Measurements from ENCODE around the gene ANKS6. TPM values are rescaled to one million over a fixed set of nuclear protein-coding genes. Genes with fewer than 3 reads are reported as not detected.

ANKS6 gene
- total RNA-seq, 1 donor from 2014 or later: 23.8 TPM

DNA sequence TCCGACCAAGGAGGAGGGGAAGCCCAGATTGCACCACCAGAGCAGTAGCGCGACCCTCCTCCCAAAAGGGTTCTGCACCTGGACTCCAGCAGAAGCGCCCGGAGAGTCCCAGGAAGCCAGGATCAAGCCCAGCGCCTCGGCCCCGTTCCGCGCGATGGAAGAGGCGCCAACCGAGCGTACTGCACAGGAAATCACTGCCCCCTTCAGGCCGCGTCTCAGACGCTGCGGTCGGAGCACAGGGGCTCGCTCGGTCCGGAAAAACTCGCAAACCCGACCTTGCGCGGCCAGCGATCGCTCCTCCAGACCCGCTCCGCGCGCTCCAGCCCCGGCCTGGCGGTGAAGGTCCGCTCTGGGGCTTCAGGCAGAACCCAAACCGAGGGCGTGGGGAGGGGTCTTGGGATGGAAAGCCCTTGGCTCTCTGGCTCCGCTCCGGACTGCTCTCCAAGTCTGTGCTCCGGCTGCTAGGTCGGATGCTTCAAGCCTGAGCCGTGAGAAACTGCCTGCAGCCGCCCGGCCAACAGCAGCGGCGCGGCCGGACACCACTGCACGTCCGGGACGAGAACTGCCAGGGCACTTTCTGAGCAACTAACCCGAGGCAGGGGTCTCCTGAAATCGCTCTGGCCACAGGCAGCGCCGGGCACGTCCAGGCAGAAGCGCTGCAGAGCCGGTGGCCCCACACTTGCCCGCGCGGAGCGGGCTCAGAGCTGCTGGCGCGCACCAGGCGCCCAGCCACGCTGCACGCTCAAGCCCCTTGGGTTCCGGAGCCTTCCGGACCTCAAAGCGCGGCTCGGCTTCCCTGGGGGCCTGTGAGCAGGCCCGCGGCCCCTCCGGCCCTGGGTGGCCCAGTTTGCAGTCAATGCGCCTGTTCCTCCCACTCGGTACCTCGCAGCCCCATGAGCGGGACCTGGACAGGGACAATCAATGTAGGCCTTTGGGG is 88.9 kb downstream of the ANKS6 start:
- no peak for DNase-seq (ENCODE audit: low read depth)
- TF ChIP-seq, protein P1, sequence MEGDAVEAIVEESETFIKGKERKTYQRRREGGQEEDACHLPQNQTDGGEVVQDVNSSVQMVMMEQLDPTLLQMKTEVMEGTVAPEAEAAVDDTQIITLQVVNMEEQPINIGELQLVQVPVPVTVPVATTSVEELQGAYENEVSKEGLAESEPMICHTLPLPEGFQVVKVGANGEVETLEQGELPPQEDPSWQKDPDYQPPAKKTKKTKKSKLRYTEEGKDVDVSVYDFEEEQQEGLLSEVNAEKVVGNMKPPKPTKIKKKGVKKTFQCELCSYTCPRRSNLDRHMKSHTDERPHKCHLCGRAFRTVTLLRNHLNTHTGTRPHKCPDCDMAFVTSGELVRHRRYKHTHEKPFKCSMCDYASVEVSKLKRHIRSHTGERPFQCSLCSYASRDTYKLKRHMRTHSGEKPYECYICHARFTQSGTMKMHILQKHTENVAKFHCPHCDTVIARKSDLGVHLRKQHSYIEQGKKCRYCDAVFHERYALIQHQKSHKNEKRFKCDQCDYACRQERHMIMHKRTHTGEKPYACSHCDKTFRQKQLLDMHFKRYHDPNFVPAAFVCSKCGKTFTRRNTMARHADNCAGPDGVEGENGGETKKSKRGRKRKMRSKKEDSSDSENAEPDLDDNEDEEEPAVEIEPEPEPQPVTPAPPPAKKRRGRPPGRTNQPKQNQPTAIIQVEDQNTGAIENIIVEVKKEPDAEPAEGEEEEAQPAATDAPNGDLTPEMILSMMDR (conservative IDR thresholded peaks at IDR 0.05; ENCODE audit: low read depth, low read length): peak; percentile 66
- H3K4me3 ChIP-seq (ENCODE audit: low read depth, low read length): peak overlapping the region; percentile 25

DNA sequence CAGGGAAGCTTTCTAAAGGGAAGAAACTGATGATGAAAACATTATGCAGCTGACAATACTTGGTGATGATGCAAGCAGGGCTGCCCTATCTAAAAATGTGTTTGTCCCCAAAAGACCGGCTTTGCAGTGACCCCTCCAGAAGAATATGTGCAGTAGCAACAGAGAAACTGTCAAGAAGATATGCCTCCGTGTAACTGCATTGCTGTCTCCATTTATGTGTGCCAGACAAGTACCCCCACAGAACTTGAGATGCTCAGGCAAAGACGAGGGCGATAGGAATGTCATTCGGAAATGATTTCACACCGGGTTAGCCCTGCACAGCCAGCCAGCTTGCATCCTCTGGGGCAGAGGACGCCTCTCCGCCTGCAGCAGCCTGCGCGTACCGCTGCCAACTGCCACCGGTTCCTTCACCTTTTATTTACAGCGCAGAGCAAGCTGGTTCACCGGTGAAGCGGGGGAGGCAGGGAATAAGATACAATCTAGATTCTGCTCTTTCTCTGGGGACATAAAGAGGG is 89.6 kb downstream of the ANKS6 start:
- no peak overlapping the region for H3K4me3 ChIP-seq (ENCODE audit: low read depth, low read length)
- no peak for DNase-seq (ENCODE audit: low read depth)
- TF ChIP-seq, protein P1 (conservative IDR thresholded peaks at IDR 0.05; ENCODE audit: low read depth, low read length): no peak

DNA sequence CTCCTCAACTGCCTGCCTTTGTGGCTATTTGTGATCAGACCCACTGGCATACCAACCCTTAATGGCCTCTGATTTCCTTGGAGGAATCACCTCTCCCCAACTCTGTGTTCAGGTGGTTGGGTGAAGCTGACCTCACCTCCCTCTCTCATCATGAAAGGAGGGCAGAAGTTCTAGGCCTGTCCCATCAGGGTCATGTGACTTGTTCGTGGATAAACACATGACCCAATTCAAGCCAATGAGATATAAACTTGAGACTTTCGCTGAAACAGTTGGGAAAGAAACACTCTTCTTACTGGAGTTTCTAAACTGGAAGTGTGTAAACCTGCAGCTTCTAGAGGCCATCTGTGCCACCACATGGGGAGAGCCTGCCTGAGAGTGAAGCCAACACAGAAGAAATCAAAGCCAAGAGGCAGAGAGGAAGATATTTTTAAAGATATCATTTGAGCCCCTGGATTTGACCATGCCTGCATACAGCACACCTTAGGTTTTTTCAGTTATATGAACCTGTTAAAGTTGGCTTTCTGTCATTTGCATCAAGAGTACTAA is 93.4 kb downstream of the ANKS6 start:
- TF ChIP-seq, protein P1 (conservative IDR thresholded peaks at IDR 0.05; ENCODE audit: low read depth, low read length): no peak
- DNase-seq (ENCODE audit: low read depth): no peak
- H3K4me3 ChIP-seq (ENCODE audit: low read depth, low read length): no peak overlapping the region

DNA sequence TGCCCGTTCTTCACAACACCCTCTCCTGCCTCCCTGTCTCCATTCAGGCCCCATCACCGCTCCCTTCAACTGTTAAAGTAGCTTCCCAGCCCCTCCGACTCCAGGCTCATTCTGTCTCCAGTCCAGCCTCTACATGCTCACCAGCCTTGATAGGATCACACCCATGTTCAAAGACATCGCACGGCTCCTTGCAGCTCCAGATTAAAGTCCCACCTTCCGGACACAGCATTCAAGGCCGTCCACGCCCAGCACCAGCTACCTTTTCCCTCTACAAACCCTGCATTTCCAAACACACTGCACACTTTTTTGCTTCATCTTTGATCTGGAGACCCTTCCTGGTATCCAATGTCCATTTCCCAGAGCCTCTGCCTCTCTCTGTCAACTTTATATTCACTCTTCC is 94.0 kb downstream of the ANKS6 start:
- DNase-seq (ENCODE audit: low read depth): no peak
- no peak overlapping the region for H3K4me3 ChIP-seq (ENCODE audit: low read depth, low read length)
- TF ChIP-seq, protein P1 (conservative IDR thresholded peaks at IDR 0.05; ENCODE audit: low read depth, low read length): no peak

DNA sequence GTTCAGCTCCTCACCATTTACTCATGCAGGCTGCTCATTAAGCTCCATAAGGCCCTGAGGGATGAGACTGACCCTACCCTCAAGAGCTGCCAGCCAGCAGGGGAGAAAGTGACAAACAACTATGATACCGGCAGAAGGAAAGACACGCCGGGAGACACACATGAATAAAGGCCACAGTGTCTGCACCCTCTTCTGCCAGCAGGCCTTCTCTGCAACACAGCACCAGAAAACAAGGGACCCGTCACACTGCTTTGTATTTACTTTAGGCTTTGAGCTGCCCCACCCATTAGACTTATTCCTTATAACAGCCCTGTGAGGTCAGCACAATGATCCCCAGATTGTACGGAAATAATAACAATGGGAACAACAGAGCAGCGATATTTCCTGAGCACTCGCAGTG is 94.8 kb downstream of the ANKS6 start:
- TF ChIP-seq, protein P1 (conservative IDR thresholded peaks at IDR 0.05; ENCODE audit: low read depth, low read length): no peak
- no peak overlapping the region for H3K4me3 ChIP-seq (ENCODE audit: low read depth, low read length)
- no peak for DNase-seq (ENCODE audit: low read depth)

DNA sequence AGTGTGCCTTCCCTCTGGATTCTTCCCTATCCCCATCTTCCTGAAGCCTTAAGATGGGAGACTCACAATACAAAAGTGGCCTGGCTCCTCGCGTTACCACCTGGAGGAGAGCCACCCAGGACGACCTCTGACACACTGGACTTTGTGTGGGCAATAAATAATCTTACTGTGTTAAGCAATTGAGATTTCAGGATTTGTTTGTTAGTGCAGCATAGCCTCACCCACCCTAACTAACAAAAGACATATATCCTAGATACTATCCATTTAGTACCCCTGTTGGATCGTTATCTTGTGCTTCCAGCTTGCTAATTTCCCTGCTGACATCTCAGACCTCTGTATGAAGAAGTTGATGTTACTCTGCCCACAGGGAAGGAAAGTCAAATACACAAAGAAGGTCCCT is 95.6 kb downstream of the ANKS6 start:
- H3K4me3 ChIP-seq (ENCODE audit: low read depth, low read length): no peak overlapping the region
- no peak for DNase-seq (ENCODE audit: low read depth)
- TF ChIP-seq, protein P1 (conservative IDR thresholded peaks at IDR 0.05; ENCODE audit: low read depth, low read length): no peak
